Esophagus squamous epithelium (tissue), 5 donors: ENCODE data around the gene FBXO9. TPM values are rescaled to one million over a fixed set of nuclear protein-coding genes. Genes with fewer than 3 reads are reported as not detected.
"Not testable (repeated sequence)": the region's sequence is repeated elsewhere in the genome, so short reads cannot be mapped to it uniquely, and the experiment has no call there.

Experiments
- DNase-seq: peaks from one replicate; lab custom pipeline; 2025; lab: John Stamatoyannopoulos, UW
- H3K27ac ChIP-seq, 4 donors: fragments of 200-600 bp; sonication (generic); one replicate each; pipeline ENCODE4 v1.5.1; 2016 to 2019; ENCODE audit warnings: mild to moderate bottlenecking in 1 of 4
- H3K27me3 ChIP-seq, 4 donors: fragments of 200-600 bp; sonication (generic); 1 replicate in 3 of 4; 2 replicates in 1 of 4; pipeline versions ENCODE4 v1.5.1 to v1.6.0; 2017 to 2021; ENCODE audit warnings: antibody characterized with exemption in 1 of 4
- H3K36me3 ChIP-seq, 3 donors: fragments of 200-600 bp; sonication (generic); one replicate each; pipeline ENCODE4 v1.5.1; 2016 to 2019
- H3K4me1 ChIP-seq, 3 donors: fragments of 200-600 bp; sonication (generic); one replicate each; pipeline ENCODE4 v1.5.1; 2017 to 2019
- H3K4me3 ChIP-seq, 4 donors: fragments of 200-600 bp; sonication (generic); 1 replicate in 3 of 4; 2 replicates in 1 of 4; pipeline ENCODE4 v1.5.1; 2016 to 2019; ENCODE audit warnings: mild to moderate bottlenecking in 2 of 4, moderate library complexity in 1 of 4
- H3K9me3 ChIP-seq, 3 donors: fragments of 200-600 bp; sonication (generic); one replicate each; pipeline ENCODE4 v1.5.1; 2016 to 2019
- POLR2A ChIP-seq, 4 donors: fragments of 450-650 bp; IDR thresholded peaks; one replicate each; pipeline ENCODE4 v1.6.1; 2017; ENCODE audit warnings: antibody characterized with exemption in 4 of 4, mild to moderate bottlenecking in 4 of 4, moderate library complexity in 3 of 4
- WGBS, 2 donors: methylation state at CpG; one replicate each; pipeline ENCODE4 v1.1.5; 2018; 5-methylcytosine and 5-hydroxymethylcytosine counted together
- intact Hi-C: fragments of 100-400 bp; cut with DNase I; formaldehyde crosslinking; loops from one replicate; pipeline ENCODE4 v1.15.0; 2022
- total RNA-seq, 4 donors: library from RNA; depleted of rRNA; stranded (reverse); fragments of >200 nt; gene quantifications; one replicate each; pipeline ENCODE4 v1.1.0, GENCODE V29; 2016
- TF ChIP-seq, protein P1 (sequence below), 6 experiments: fragments of 450-650 bp in 4 of 6; fragments of 200-600 bp in 2 of 6; sonication (generic) in 2 of 6; IDR thresholded peaks; one replicate each; pipeline ENCODE4 v1.5.1; 2016 to 2019; ENCODE audit warnings: antibody characterized with exemption in 6 of 6, mild to moderate bottlenecking in 4 of 6, moderate library complexity in 4 of 6
- donor health status: DM: yes; HTN: yes; CAD: no.

FBXO9 gene
- total RNA-seq, 4 donors from 2014 or later = 28.8 to 61.4 (median 48.8) TPM

DNA sequence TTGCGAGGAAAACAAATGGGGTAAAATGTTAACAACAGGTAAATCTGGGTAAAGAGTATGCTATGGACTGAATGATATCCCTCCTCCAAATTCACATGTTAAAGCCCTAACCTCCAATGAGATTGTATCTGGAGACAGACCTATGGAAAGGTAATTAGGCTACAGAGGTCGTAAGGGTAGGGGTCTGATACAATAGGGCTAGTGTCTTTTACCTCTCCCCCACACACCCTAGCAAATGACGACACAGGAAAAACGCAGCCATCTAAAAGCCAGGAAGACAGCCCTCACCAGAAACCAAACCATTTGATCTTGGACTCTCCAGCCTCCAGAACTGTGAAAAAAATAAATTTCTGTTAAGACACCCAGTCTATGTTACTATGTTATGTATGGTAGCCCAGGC, 20.6 kb upstream of the FBXO9 start:
- Histone ChIP-seq H3K27ac (no peak overlapping the region), H3K27me3 (no peaks in the 10 kb centered on the region), H3K36me3 (peaks cover 2 to 20% (median 12%) of the 10 kb centered on the region in 3 donors), H3K4me1 (peaks cover 0 to 44% (median 23%) of the 10 kb centered on the region in 3 donors), H3K9me3 (no peaks in the 10 kb centered on the region), H3K4me3 (no peak overlapping the region)
- intact Hi-C loops = no loop called here
- TF ChIP-seq POLR2A (IDR thresholded peaks at IDR 0.05) = no peak
- TF ChIP-seq, protein P1, sequence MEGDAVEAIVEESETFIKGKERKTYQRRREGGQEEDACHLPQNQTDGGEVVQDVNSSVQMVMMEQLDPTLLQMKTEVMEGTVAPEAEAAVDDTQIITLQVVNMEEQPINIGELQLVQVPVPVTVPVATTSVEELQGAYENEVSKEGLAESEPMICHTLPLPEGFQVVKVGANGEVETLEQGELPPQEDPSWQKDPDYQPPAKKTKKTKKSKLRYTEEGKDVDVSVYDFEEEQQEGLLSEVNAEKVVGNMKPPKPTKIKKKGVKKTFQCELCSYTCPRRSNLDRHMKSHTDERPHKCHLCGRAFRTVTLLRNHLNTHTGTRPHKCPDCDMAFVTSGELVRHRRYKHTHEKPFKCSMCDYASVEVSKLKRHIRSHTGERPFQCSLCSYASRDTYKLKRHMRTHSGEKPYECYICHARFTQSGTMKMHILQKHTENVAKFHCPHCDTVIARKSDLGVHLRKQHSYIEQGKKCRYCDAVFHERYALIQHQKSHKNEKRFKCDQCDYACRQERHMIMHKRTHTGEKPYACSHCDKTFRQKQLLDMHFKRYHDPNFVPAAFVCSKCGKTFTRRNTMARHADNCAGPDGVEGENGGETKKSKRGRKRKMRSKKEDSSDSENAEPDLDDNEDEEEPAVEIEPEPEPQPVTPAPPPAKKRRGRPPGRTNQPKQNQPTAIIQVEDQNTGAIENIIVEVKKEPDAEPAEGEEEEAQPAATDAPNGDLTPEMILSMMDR (IDR thresholded peaks at IDR 0.05) = no peak
- WGBS, 2 donors = 90 to 92% methylated on average over 3 of the region's 4 CpGs
- DNase-seq = no peak

DNA sequence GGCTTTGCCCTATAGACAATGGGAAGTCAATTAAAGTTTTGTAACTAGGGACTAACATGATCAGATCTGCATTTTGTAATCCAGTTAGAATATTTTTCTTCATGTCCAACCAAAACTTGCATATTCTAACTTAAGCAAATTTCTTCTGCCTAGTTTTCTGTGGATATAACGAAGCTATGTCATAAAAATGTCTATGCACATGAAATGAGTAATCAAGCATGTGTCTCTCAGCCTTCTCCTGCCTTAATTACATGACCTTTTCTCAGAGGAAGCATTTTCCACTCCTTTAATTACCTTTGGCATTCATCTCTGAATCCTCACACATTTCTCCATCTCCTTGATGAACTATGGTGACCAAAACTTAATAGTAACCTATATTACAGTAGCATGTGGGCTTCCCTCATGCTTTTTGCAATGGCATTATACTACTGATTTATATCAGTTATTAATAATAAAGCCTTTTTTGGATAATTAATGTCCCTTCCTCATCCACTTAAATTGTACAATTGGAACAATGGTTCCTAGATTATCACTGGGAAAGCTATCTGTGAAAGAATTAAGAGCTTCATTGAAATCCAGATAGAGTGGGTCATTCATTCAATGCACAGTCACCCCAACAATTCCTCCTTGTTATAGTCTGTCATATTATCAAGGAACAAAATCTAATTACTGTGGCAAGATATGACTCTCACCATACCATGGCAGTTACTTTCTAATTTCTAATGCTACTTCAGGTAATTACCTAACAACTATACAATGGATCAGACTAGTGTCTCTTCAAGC, 19.1 kb upstream of the FBXO9 start:
- no peak overlapping the region for H3K27ac ChIP-seq
- peaks cover 0 to 44% (median 23%) of the 10 kb centered on the region in 3 donors for H3K4me1 ChIP-seq
- peaks cover 0 to 5% (median 1%) of the 10 kb centered on the region in 3 donors for H3K36me3 ChIP-seq
- no peaks in the 10 kb centered on the region for H3K9me3 ChIP-seq
- no peaks in the 10 kb centered on the region for H3K27me3 ChIP-seq
- no peak for TF ChIP-seq POLR2A (IDR thresholded peaks at IDR 0.05)
- TF ChIP-seq, protein P1 (IDR thresholded peaks at IDR 0.05) = no peak
- 75 to 86% methylated on average over 1 of the region's 1 CpG for WGBS, 2 donors
- intact Hi-C loops = no loop called here
- no peak for DNase-seq
- H3K4me3 ChIP-seq = no peak overlapping the region

DNA sequence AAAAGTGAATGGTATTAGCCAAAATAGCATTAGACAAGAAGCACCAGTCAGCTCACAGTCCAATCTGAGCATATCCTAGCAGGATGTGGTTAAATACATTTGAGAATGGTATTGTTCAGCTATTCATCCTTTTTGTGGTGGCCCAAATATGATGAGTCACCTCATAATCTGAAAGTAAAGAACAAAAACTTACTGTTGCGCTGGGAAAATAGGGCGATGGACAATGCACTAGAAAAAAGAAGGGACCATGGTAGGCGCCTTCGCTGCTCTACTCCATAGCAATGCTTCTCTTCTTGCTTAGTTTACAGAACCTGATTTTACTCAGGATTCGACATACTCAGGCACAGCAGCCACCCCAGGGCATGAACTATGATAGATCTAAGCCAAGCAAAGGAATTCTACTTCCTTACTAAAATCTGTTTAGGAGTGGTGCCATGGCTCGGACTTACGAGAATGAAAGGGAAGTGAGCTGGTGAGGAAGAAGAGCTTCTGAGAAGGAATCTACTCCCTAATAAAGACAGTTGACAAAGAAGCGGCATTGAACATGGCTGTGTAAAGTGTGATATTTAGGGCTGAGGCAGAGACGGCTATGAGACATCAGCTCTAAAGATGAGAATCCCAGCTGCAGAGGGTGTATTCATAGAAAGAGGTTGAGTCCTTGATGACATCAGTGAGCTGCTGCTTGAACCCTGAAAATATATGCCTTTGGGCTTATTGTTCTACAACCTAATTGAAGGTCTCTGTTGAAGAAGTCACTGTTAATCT, 16.6 kb upstream of the FBXO9 start:
- Histone ChIP-seq H3K9me3 (no peaks in the 10 kb centered on the region), H3K4me1 (peaks cover 0 to 34% (median 8%) of the 10 kb centered on the region in 3 donors), H3K36me3 (peaks cover 0 to 16% (median 0%) of the 10 kb centered on the region in 3 donors), H3K27me3 (no peaks in the 10 kb centered on the region), H3K4me3 (peak overlapping the region in 1 of 4 donors; percentile 42), H3K27ac (peak overlapping the region in 1 of 4 donors; percentile 11)
- intact Hi-C loops = no loop called here
- DNase-seq = no peak
- TF ChIP-seq POLR2A (IDR thresholded peaks at IDR 0.05) = no peak
- TF ChIP-seq, protein P1 (IDR thresholded peaks at IDR 0.05) = no peak
- 46 to 50% methylated on average over 9 of the region's 9 CpGs for WGBS, 2 donors

DNA sequence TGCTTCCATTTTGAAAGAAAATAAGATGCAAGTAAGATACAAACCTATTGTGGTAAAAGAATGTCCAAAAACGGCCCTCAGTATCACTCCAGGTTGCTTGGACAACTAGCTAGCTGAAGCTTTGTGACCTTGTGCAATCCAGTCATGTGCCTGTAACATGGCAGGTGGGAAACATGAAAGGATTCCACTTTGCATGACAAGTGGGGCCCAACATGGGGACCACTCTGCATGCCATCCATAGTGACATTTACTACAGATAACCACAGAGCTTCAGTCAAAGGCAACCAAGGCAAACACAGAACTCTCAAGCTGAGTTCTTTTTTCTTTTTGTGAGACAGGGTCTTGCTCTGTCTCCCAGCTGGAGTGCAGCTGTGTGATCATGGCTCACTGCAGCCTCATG, 15.8 kb upstream of the FBXO9 start:
- Histone ChIP-seq H3K4me1 (peaks cover 0 to 31% (median 8%) of the 10 kb centered on the region in 3 donors), H3K27me3 (no peaks in the 10 kb centered on the region), H3K4me3 (no peak overlapping the region), H3K9me3 (no peaks in the 10 kb centered on the region), H3K27ac (no peak overlapping the region), H3K36me3 (peaks cover 0 to 16% (median 0%) of the 10 kb centered on the region in 3 donors)
- TF ChIP-seq, protein P1 (IDR thresholded peaks at IDR 0.05) = no peak
- no peak for TF ChIP-seq POLR2A (IDR thresholded peaks at IDR 0.05)
- intact Hi-C loops = no loop called here
- WGBS, 2 donors = 72 to 91% methylated on average over 1 of the region's 1 CpG
- no peak for DNase-seq

DNA sequence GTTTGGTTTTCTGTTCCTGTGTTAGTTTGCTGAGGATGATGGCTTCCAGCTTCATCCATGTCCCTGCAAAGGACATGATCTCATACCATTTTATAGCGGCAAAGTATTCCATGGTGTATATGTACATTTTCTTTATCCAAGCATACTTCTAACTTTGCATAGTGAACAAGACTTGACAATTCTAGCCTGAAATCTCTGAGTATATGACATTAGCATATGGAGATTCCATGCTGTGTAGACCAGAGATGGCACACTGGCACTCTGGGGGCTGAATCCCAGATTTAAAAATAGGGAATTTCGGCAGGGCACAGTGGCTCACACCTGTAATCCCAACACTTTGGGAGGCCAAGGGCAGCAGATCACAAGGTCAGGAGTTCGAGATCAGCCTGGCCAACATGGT, 13.1 kb upstream of the FBXO9 start:
- 92 to 97% methylated on average over 2 to 3 of the region's 3 CpGs for WGBS, 2 donors

More for the DNA sequence above, 13.1 kb upstream of the FBXO9 start:
- not testable (repeated sequence) for H3K9me3 ChIP-seq, H3K4me3 ChIP-seq, H3K27ac ChIP-seq, DNase-seq, H3K27me3 ChIP-seq
- H3K4me1 ChIP-seq = peaks cover 0 to 47% (median 11%) of the 10 kb centered on the region in 3 donors
- intact Hi-C loops = loop anchor here (10.0 kb wide), 2 partner anchors 167 to 237 kb away; no protein-coding TSS in a partner anchor
- H3K36me3 ChIP-seq = peaks cover 0 to 16% (median 0%) of the 10 kb centered on the region in 3 donors
